ENCODE results near the gene VRK1.

GRCh38 chr14:96805956-96806355 lies 8.8 kb downstream of the VRK1 start:
- peak; percentile 87 for TF ChIP-seq EP300 (IDR thresholded peaks at IDR 0.05; ENCODE audit: low read depth)
- TF ChIP-seq POLR2A (IDR thresholded peaks at IDR 0.05) = no peak
- no peak for TF ChIP-seq CTCF (IDR thresholded peaks at IDR 0.05)
- TF ChIP-seq POLR2AphosphoS5 (IDR thresholded peaks at IDR 0.05) = peak in 1 of 3 donors; percentile 21

All from transverse colon (tissue), 4 donors.